ENCODE results near the gene BMPR1B.

- TF ChIP-seq ZNF292 (tag by site-specific recombination; IDR thresholded peaks at IDR 0.05; ENCODE audit: borderline replicate concordance, low read depth) (no peak), ZNF785 (tag by site-specific recombination; IDR thresholded peaks at IDR 0.05) (no peak), HOXD13 (CRISPR knock-in tag; IDR thresholded peaks at IDR 0.05; ENCODE audit: borderline replicate concordance) (no peak), CTCF (tag by site-specific recombination; IDR thresholded peaks at IDR 0.05) (no peak), SALL2 (tag by site-specific recombination; IDR thresholded peaks at IDR 0.05; ENCODE audit: borderline replicate concordance) (no peak), KLF10 (tag by site-specific recombination; IDR thresholded peaks at IDR 0.05) (peak; percentile 47; the same call in 1 of the 2 replicates), ZNF114 (tag by site-specific recombination; IDR thresholded peaks at IDR 0.05) (no peak), ZNF521 (tag by site-specific recombination; IDR thresholded peaks at IDR 0.05) (no peak), ATF2 (tag by site-specific recombination; IDR thresholded peaks at IDR 0.05; ENCODE audit: low read depth) (peak; percentile 54)
These were observed 2.0 kb downstream of the BMPR1B start for GRCh38 chr4:94759767-94760211.

Data from HEK293 (cell line).